ENCODE data around the gene SIL1. TPM values are rescaled to one million over a fixed set of nuclear protein-coding genes. Genes with fewer than 3 reads are reported as not detected.
"Not testable (repeated sequence)": the region's sequence is repeated elsewhere in the genome, so short reads cannot be mapped to it uniquely, and the experiment has no call there.

The SIL1 gene
- total and polyA plus RNA-seq, 5 donors from 2014 or later, result 9.8 to 12.3 (median 11.2) TPM

DNA sequence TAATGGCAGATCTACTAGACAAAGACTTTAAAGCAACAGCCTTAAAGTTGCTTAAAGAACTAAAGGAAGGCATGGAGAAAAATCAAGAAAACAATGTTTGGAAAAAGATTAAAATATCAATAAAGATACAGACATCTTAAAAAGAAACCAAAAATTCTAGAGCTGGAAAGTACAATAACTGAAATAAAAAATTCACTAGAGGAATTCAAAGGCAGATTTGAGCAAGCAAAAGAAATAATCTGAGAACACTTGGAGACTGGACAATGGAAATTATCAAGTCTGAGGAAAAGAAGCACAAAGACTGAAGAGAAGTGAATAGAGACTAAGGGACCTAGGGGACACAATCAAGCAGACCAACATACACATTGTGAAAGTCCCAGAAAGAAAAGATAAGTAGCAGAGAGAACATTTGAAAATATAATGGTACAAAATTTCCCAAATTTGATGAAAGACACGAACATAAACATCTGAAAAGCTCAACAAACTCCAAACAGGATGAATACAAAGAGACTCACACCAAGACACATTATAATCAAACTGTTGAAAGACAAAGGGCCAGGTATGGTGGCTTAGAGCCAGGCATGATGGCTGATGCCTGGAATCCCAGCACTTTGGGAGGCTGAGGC lies 26.3 kb downstream of the SIL1 start:
- no peaks in the 10 kb centered on the region for H3K27me3 Mint-ChIP-seq
- H3K4me3 Mint-ChIP-seq, result no peak overlapping the region
- Histone ChIP-seq H3K27me3 (ENCODE audit: control insufficient read depth, insufficient read depth, low read length) (no peaks in the 10 kb centered on the region), H3K27ac (ENCODE audit: insufficient read depth, low read length, poor library complexity, severe bottlenecking) (no peak overlapping the region), H3K9me3 (ENCODE audit: control insufficient read depth in 2 of 2, low read length in 2 of 2) (peaks cover 6 to 10% of the 10 kb centered on the region in 2 experiments), H3K4me3 (ENCODE audit: low read depth, low read length) (no peak overlapping the region), H3K4me1 (ENCODE audit: control insufficient read depth, insufficient read depth, low read length, poor library complexity, severe bottlenecking) (no peaks in the 10 kb centered on the region), H3K36me3 (ENCODE audit: control insufficient read depth, insufficient read depth, low read length) (no peaks in the 10 kb centered on the region)
- H3K4me1 Mint-ChIP-seq, result peaks cover 0 to 7% (median 4%) of the 10 kb centered on the region in 4 donors
- H3K9me3 Mint-ChIP-seq, result peaks cover 0 to 13% (median 4%) of the 10 kb centered on the region in 7 donors
- ATAC-seq (ENCODE audit: low read depth in 2 of 2) (no peak), DNase-seq (no peak)
- H3K27ac Mint-ChIP-seq, result no peak overlapping the region
- H3K36me3 Mint-ChIP-seq, result peaks cover 9% of the 10 kb centered on the region

DNA sequence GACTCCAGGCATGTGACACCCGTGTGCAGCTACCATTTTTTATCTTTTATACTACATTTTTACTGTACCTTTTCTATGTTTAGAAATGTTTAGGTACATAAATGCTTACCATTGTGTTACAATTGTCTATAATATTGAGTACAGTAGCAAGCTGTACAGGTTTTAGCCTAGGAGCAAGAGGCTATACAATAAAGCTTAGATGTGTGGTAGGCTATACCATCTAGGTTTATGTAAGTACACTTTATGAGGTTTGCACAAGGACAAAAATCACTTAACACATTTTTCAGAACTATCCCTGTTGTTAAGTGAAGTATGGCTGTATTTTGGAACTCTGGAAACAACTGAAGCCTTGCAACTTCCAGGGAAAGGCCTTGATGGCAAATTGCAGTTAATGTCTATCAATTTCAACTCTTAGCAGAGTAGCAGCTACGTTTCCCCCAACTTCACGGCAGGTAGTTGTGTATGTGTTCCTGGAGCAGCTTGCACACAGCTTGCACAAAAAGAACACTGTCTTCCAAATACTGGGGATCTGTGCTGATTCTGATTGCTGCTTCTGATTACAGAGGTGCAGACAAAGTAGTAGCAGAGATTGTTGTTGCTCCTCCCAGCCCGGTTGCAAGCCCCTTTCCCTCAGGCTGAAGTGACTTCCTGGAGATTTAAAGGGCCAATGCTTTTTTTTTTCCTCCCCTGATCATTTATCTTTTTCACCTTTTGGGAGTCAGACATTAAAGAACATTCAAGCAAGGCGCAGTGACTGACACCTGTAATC lies 30.0 kb downstream of the SIL1 start:
- Histone ChIP-seq H3K4me1 (ENCODE audit: control insufficient read depth, insufficient read depth, low read length, poor library complexity, severe bottlenecking) (no peaks in the 10 kb centered on the region), H3K9me3 (ENCODE audit: control insufficient read depth in 2 of 2, low read length in 2 of 2) (peaks cover 6 to 10% of the 10 kb centered on the region in 2 experiments), H3K36me3 (ENCODE audit: control insufficient read depth, insufficient read depth, low read length) (no peaks in the 10 kb centered on the region), H3K27ac (ENCODE audit: insufficient read depth, low read length, poor library complexity, severe bottlenecking) (no peak overlapping the region), H3K4me3 (ENCODE audit: low read depth, low read length) (no peak overlapping the region), H3K27me3 (ENCODE audit: control insufficient read depth, insufficient read depth, low read length) (no peaks in the 10 kb centered on the region)
- H3K36me3 Mint-ChIP-seq, result peaks cover 6% of the 10 kb centered on the region
- H3K4me3 Mint-ChIP-seq, result no peak overlapping the region
- H3K9me3 Mint-ChIP-seq, result peaks cover 0 to 10% (median 4%) of the 10 kb centered on the region in 7 donors
- DNase-seq (no peak), ATAC-seq (ENCODE audit: low read depth in 2 of 2) (no peak)
- H3K4me1 Mint-ChIP-seq, result peaks cover 2 to 10% (median 7%) of the 10 kb centered on the region in 4 donors
- no peak overlapping the region for H3K27ac Mint-ChIP-seq
- H3K27me3 Mint-ChIP-seq, result no peaks in the 10 kb centered on the region

DNA sequence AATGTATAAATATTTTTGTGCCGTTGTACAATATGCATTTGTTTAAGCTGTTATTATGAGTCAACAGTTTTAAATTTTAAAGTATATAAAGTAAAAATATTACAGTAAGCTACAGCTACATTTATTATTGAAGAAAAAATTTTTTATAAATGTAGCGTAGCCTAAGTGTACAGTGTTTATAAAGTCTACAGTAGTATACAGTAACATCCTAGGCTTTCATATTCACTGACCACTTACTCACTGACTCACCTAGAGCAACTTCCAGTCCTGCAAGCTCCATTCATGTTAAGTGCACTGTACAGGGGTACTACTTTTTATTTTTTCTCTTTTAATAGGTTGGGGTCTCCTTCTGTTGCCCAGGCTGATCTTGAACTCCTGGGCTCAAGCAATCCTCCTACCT lies 30.6 kb downstream of the SIL1 start:
- Mint-ChIP-seq H3K4me3 (no peak overlapping the region), H3K4me1 (peaks cover 4 to 11% (median 10%) of the 10 kb centered on the region in 4 donors), H3K9me3 (peaks cover 0 to 8% (median 4%) of the 10 kb centered on the region in 7 donors), H3K27me3 (no peaks in the 10 kb centered on the region), H3K36me3 (peaks cover 6% of the 10 kb centered on the region), H3K27ac (no peak overlapping the region)
- ATAC-seq (ENCODE audit: low read depth in 2 of 2) (no peak), DNase-seq (no peak)
- Histone ChIP-seq H3K36me3 (ENCODE audit: control insufficient read depth, insufficient read depth, low read length) (no peaks in the 10 kb centered on the region), H3K4me3 (ENCODE audit: low read depth, low read length) (no peak overlapping the region), H3K27me3 (ENCODE audit: control insufficient read depth, insufficient read depth, low read length) (no peaks in the 10 kb centered on the region), H3K4me1 (ENCODE audit: control insufficient read depth, insufficient read depth, low read length, poor library complexity, severe bottlenecking) (no peaks in the 10 kb centered on the region), H3K27ac (ENCODE audit: insufficient read depth, low read length, poor library complexity, severe bottlenecking) (no peak overlapping the region), H3K9me3 (ENCODE audit: control insufficient read depth in 2 of 2, low read length in 2 of 2) (peaks cover 6 to 9% of the 10 kb centered on the region in 2 experiments)

DNA sequence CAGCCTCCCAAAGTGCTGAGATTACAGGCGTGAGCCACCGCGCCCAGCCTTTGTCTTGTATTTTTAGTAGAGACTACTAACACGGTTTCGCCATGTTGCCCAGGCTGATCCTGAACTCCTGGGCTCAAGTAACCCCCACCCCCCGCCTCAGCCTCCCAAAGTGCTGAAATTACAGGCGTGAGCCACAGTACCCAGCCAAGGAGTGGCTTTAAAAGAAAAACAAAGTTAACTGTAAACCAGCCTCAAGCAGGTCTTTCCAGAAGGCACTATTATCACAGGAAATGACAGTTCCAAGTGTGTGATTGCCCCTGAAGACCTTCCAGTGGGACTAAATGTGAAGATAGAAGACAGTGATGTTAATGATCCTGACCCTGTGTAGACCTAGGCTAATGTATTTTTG lies 31.1 kb downstream of the SIL1 start:
- peaks cover 0 to 5% (median 4%) of the 10 kb centered on the region in 7 donors for H3K9me3 Mint-ChIP-seq
- Histone ChIP-seq H3K27me3 (ENCODE audit: control insufficient read depth, insufficient read depth, low read length) (no peaks in the 10 kb centered on the region), H3K4me3 (ENCODE audit: low read depth, low read length) (no peak overlapping the region), H3K27ac (ENCODE audit: insufficient read depth, low read length, poor library complexity, severe bottlenecking) (no peak overlapping the region), H3K36me3 (ENCODE audit: control insufficient read depth, insufficient read depth, low read length) (no peaks in the 10 kb centered on the region), H3K9me3 (ENCODE audit: control insufficient read depth in 2 of 2, low read length in 2 of 2) (peaks cover 4 to 5% of the 10 kb centered on the region in 2 experiments), H3K4me1 (ENCODE audit: control insufficient read depth, insufficient read depth, low read length, poor library complexity, severe bottlenecking) (no peaks in the 10 kb centered on the region)
- peaks cover 5% of the 10 kb centered on the region for H3K36me3 Mint-ChIP-seq
- no peak overlapping the region for H3K27ac Mint-ChIP-seq
- no peak for ATAC-seq (ENCODE audit: low read depth in 2 of 2)
- H3K4me3 Mint-ChIP-seq, result no peak overlapping the region
- H3K27me3 Mint-ChIP-seq, result no peaks in the 10 kb centered on the region
- peaks cover 4 to 11% (median 10%) of the 10 kb centered on the region in 4 donors for H3K4me1 Mint-ChIP-seq
- no peak for DNase-seq

GRCh38 chr5:139164897-139165296 lies 33.3 kb downstream of the SIL1 start:
- peaks cover 4 to 11% (median 8%) of the 10 kb centered on the region in 4 donors for H3K4me1 Mint-ChIP-seq
- H3K9me3 ChIP-seq (ENCODE audit: control insufficient read depth in 2 of 2, low read length in 2 of 2); H3K36me3 ChIP-seq (ENCODE audit: control insufficient read depth, insufficient read depth, low read length); H3K9me3 Mint-ChIP-seq; H3K4me3 Mint-ChIP-seq; H3K4me1 ChIP-seq (ENCODE audit: control insufficient read depth, insufficient read depth, low read length, poor library complexity, severe bottlenecking); H3K36me3 Mint-ChIP-seq; H3K27me3 ChIP-seq (ENCODE audit: control insufficient read depth, insufficient read depth, low read length); H3K27me3 Mint-ChIP-seq; H3K27ac ChIP-seq (ENCODE audit: insufficient read depth, low read length, poor library complexity, severe bottlenecking); H3K27ac Mint-ChIP-seq; DNase-seq; H3K4me3 ChIP-seq (ENCODE audit: low read depth, low read length); ATAC-seq (ENCODE audit: low read depth in 2 of 2): not testable (repeated sequence)

- ATAC-seq (ENCODE audit: low read depth in 2 of 2), result no peak
- Mint-ChIP-seq H3K36me3 (no peaks in the 10 kb centered on the region), H3K4me1 (peaks cover 4 to 11% (median 8%) of the 10 kb centered on the region in 4 donors), H3K4me3 (no peak overlapping the region), H3K9me3 (peaks cover 0 to 1% (median 0%) of the 10 kb centered on the region in 7 donors), H3K27me3 (no peaks in the 10 kb centered on the region), H3K27ac (no peak overlapping the region)
- DNase-seq, result no peak
- Histone ChIP-seq H3K4me1 (ENCODE audit: control insufficient read depth, insufficient read depth, low read length, poor library complexity, severe bottlenecking) (no peaks in the 10 kb centered on the region), H3K36me3 (ENCODE audit: control insufficient read depth, insufficient read depth, low read length) (no peaks in the 10 kb centered on the region), H3K27ac (ENCODE audit: insufficient read depth, low read length, poor library complexity, severe bottlenecking) (no peak overlapping the region), H3K4me3 (ENCODE audit: low read depth, low read length) (no peak overlapping the region), H3K27me3 (ENCODE audit: control insufficient read depth, insufficient read depth, low read length) (no peaks in the 10 kb centered on the region), H3K9me3 (ENCODE audit: control insufficient read depth in 2 of 2, low read length in 2 of 2) (no peaks in the 10 kb centered on the region)
Measured at GRCh38 chr5:139164020-139164419, 34.1 kb downstream of the SIL1 start.

DNA sequence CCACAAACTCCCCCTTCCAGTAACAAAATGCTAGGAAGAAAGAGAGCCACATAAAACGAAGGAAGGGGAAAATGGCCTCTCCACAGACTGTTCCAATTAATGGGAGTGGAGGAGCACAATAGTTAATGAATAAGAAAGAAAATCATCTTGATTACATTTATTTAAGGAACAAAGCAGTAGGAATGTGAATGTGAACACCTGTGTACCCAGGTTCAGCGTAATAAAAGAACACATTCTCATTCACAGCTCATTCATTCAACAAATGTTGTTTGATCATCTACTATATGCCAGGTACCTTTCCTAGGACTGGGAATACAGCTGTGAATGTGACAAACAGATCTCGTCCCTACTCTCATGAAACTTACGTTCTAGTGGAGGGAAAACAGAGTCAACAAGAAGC lies 35.7 kb downstream of the SIL1 start:
- H3K27ac Mint-ChIP-seq, result no peak overlapping the region

More for the DNA sequence above, 35.7 kb downstream of the SIL1 start:
- H3K4me1 ChIP-seq (ENCODE audit: control insufficient read depth, insufficient read depth, low read length, poor library complexity, severe bottlenecking), result no peaks in the 10 kb centered on the region
- no peaks in the 10 kb centered on the region for H3K36me3 ChIP-seq (ENCODE audit: control insufficient read depth, insufficient read depth, low read length)
- Mint-ChIP-seq H3K9me3 (no peaks in the 10 kb centered on the region), H3K4me3 (no peak overlapping the region), H3K36me3 (no peaks in the 10 kb centered on the region), H3K27me3 (no peaks in the 10 kb centered on the region), H3K4me1 (peaks cover 2 to 10% (median 5%) of the 10 kb centered on the region in 4 donors)
- ATAC-seq (ENCODE audit: low read depth in 2 of 2) (no peak), DNase-seq (no peak)
- no peak overlapping the region for H3K27ac ChIP-seq (ENCODE audit: insufficient read depth, low read length, poor library complexity, severe bottlenecking)
- H3K27me3 ChIP-seq (ENCODE audit: control insufficient read depth, insufficient read depth, low read length), result no peaks in the 10 kb centered on the region
- no peaks in the 10 kb centered on the region for H3K9me3 ChIP-seq (ENCODE audit: control insufficient read depth in 2 of 2, low read length in 2 of 2)
- H3K4me3 ChIP-seq (ENCODE audit: low read depth, low read length), result no peak overlapping the region

Measured in CD4-positive, CD25-positive, alpha-beta regulatory T cell (primary cell).